HCT116 (cell line): ENCODE results near the gene CHKA. TPM values are rescaled to one million over a fixed set of nuclear protein-coding genes. Genes with fewer than 3 reads are reported as not detected.

Experiments used
- ATAC-seq: fragments of 200-7000 bp; cut with Tn5 transposase; 2 replicates; pipeline ENCODE4 v1.9.1; 2020; ENCODE audit warnings: mild to moderate bottlenecking, moderate library complexity
- BruUV-seq: library from RNA; stranded (reverse); fragments of 400-500 nt; replicated peaks from 2 replicates; lab custom pipeline; 2021; lab: Mats Ljungman, UMichigan
- CTCF ChIA-PET: fragments of 300-600 bp; sonication (Branson Sonifier 250); formaldehyde crosslinking; loops from one replicate; lab custom pipeline; 2021; ENCODE audit warnings: antibody characterized with exemption; lab: Charles Lee
- POLR2A ChIA-PET: fragments of 300-600, 350-600 bp; sonication (Branson Sonifier 250); formaldehyde crosslinking; loops from one replicate; lab custom pipeline; 2021; ENCODE audit warnings: antibody characterized with exemption; lab: Charles Lee
- RAD21 ChIA-PET, 2 experiments: fragments of 300-600 bp; sonication (Branson Sonifier 250); formaldehyde crosslinking; loops; one replicate each; lab custom pipeline; 2023; ENCODE audit warnings: low total read pairs in 2 of 2; ENCODE audit not compliant: uncharacterized antibody in 2 of 2, unreplicated experiment in 2 of 2, low non-redundant PET in 1 of 2; lab: Charles Lee
- DNase-seq: peaks from one replicate; pipeline ENCODE4 v3.0.0-alpha.2; 2010; ENCODE audit warnings: low read depth, low spot score
- H2AFZ ChIP-seq: fragments of 200-600 bp; shearing (Covaris generic), sonication (generic); 2 replicates; pipeline ENCODE4 v1.6.1; 2017; ENCODE audit warnings: low read depth, mixed run types, mixed read lengths, antibody characterized with exemption, low read length; ENCODE audit not compliant: poor library complexity, severe bottlenecking
- H3K27ac ChIP-seq: 2 replicates; pipeline ENCODE4 v1.5.1; 2012; ENCODE audit warnings: low read depth, low read length
- H3K27me3 ChIP-seq: fragments of 200-600 bp; sonication (generic); 2 replicates; pipeline ENCODE4 v1.6.1; 2016; ENCODE audit warnings: mixed run types, low read length, mixed read lengths; ENCODE audit not compliant: insufficient read depth
- H3K36me3 ChIP-seq, 2 experiments: fragments of 200-500 bp in 1 of 2; fragments of 200-600 bp in 1 of 2; sonication (Bioruptor generic) in 1 of 2; sonication (generic) in 1 of 2; 2 replicates each; pipeline versions ENCODE4 v1.5.1 to v1.6.1; 2014 to 2016; ENCODE audit warnings: low read length in 2 of 2, inconsistent platforms in 1 of 2, mixed read lengths in 1 of 2, mixed run types in 1 of 2; ENCODE audit not compliant: insufficient read depth in 2 of 2, control insufficient read depth in 1 of 2
- H3K4me1 ChIP-seq, 2 experiments: fragments of 200-600 bp in 1 of 2; sonication (generic) in 1 of 2; 2 replicates each; pipeline versions ENCODE4 v1.5.1 to v1.6.1; 2012 to 2017; ENCODE audit warnings: low read length in 2 of 2, inconsistent platforms in 1 of 2, mild to moderate bottlenecking in 1 of 2, mixed read lengths in 1 of 2, mixed run types in 1 of 2, moderate library complexity in 1 of 2; ENCODE audit not compliant: insufficient read depth in 2 of 2, control insufficient read depth in 1 of 2
- H3K4me2 ChIP-seq: fragments of 200-600 bp; sonication (generic); 2 replicates; pipeline ENCODE4 v1.6.1; 2017; ENCODE audit warnings: mixed run types, low read length, mixed read lengths
- H3K4me3 ChIP-seq, 2 experiments: fragments of 200-600 bp in 1 of 2; sonication (generic) in 1 of 2; replicated peaks in 1 of 2; 2 replicates each; pipeline ENCODE4 v1.5.1; 2011 to 2016; ENCODE audit warnings: low read length in 2 of 2, control low read depth in 1 of 2, low read depth in 1 of 2, mild to moderate bottlenecking in 1 of 2, mixed read lengths in 1 of 2, mixed run types in 1 of 2
- H3K79me2 ChIP-seq: fragments of 200-600 bp; sonication (generic); 2 replicates; pipeline ENCODE4 v1.6.1; 2017; ENCODE audit warnings: mild to moderate bottlenecking, mixed run types, low read length, moderate library complexity, mixed read lengths; ENCODE audit not compliant: insufficient read depth
- H3K9ac ChIP-seq: fragments of 200-600 bp; sonication (generic); 2 replicates; pipeline ENCODE4 v1.6.1; 2016; ENCODE audit warnings: low read length, mixed read lengths
- H3K9me2 ChIP-seq: fragments of 200-600 bp; sonication (generic), shearing (Covaris generic); 2 replicates; pipeline ENCODE4 v1.6.1; 2017; ENCODE audit warnings: mixed run types, mild to moderate bottlenecking, moderate library complexity; ENCODE audit not compliant: insufficient read depth
- H3K9me3 ChIP-seq, 2 experiments: fragments of 200-500 bp in 1 of 2; fragments of 200-600 bp in 1 of 2; sonication (Bioruptor generic) in 1 of 2; sonication (generic) in 1 of 2; 2 replicates each; pipeline ENCODE4 v1.6.1; 2014 to 2017; ENCODE audit warnings: low read length in 2 of 2, mixed read lengths in 2 of 2, inconsistent platforms in 1 of 2, low read depth in 1 of 2, mild to moderate bottlenecking in 1 of 2, mixed run types in 1 of 2, moderate library complexity in 1 of 2; ENCODE audit not compliant: control insufficient read depth in 1 of 2, insufficient read depth in 1 of 2
- H4K20me1 ChIP-seq: fragments of 200-600 bp; sonication (generic), shearing (Covaris generic); 2 replicates; pipeline ENCODE4 v1.6.1; 2017; ENCODE audit warnings: mixed run types, mild to moderate bottlenecking, moderate library complexity; ENCODE audit not compliant: insufficient read depth
- CBX3 ChIP-seq: IDR thresholded peaks from 2 replicates; pipeline ENCODE4 v1.6.1; 2012; ENCODE audit warnings: low read depth
- EGR1 ChIP-seq: IDR thresholded peaks from 2 replicates; pipeline ENCODE4 v1.6.1; 2012; ENCODE audit warnings: low read depth
- ELF1 ChIP-seq: IDR thresholded peaks from 2 replicates; pipeline ENCODE4 v1.6.1; 2012; ENCODE audit warnings: low read depth, borderline replicate concordance
- EZH2 ChIP-seq: fragments of 200-600 bp; sonication (generic); IDR thresholded peaks from 2 replicates; pipeline ENCODE4 v1.6.1; 2017; ENCODE audit warnings: antibody characterized with exemption, mixed run types
- EZH2phosphoT487 ChIP-seq: fragments of 200-600 bp; IDR thresholded peaks from 2 replicates; pipeline ENCODE4 v1.6.1; 2018; ENCODE audit warnings: antibody characterized with exemption, borderline replicate concordance
- FOSL1 ChIP-seq: IDR thresholded peaks from 2 replicates; pipeline ENCODE4 v1.6.1; 2012; ENCODE audit warnings: low read depth
- JUND ChIP-seq: IDR thresholded peaks from 2 replicates; pipeline ENCODE4 v1.6.1; 2012
- POLR2A ChIP-seq: IDR thresholded peaks from 2 replicates; pipeline ENCODE4 v1.7.0; 2011; ENCODE audit warnings: borderline replicate concordance; ENCODE audit not compliant: insufficient read depth, insufficient read length; ENCODE audit errors: extremely low read depth
- REST ChIP-seq: IDR thresholded peaks from 2 replicates; pipeline ENCODE4 v1.6.1; 2012; ENCODE audit warnings: low read depth
- YY1 ChIP-seq: IDR thresholded peaks from 2 replicates; pipeline ENCODE4 v1.6.1; 2011; ENCODE audit warnings: low read length, low read depth, moderate library complexity, mild to moderate bottlenecking; ENCODE audit not compliant: insufficient replicate concordance; ENCODE audit errors: extremely low read depth
- ZFX ChIP-seq: fragments of 450-650 bp; IDR thresholded peaks from 2 replicates; pipeline ENCODE4 v1.6.1; 2017
- ZNF274 ChIP-seq: fragments of 200-500 bp; sonication (Bioruptor generic); IDR thresholded peaks from 2 replicates; pipeline ENCODE4 v1.6.1; 2014; ENCODE audit warnings: mild to moderate bottlenecking, low read depth, low read length, inconsistent platforms
- intact Hi-C: fragments of 100-400 bp; cut with micrococcal nuclease; formaldehyde crosslinking; loops from 2 replicates; pipeline ENCODE4 v1.10.0; 2022
- total RNA-seq: library from RNA; stranded (reverse); gene quantifications from one replicate; pipeline ENCODE4 v1.2.1, GENCODE V29; 2021; ENCODE audit not compliant: unreplicated experiment
- TF ChIP-seq, protein P1 (sequence below): IDR thresholded peaks from 2 replicates; pipeline ENCODE4 v1.6.1; 2012
- TF ChIP-seq, protein P2 (sequence below): IDR thresholded peaks from 2 replicates; pipeline ENCODE4 v1.6.1; 2012

CHKA gene
- total RNA-seq, 1 experiment from 2014 or later: 33.1 TPM

- no peaks in the 10 kb centered on the region for H3K27me3 ChIP-seq
- no TSS peak for BruUV-seq
- ChIA-PET CTCF (no interaction called here), POLR2A (interaction anchor here (0.8 to 1.0 kb wide), 2 partner anchors 10 to 17 kb away, joined by 3 read pairs; no protein-coding TSS in a partner anchor), RAD21 (no interaction called here)
- peaks cover 17 to 48% of the 10 kb centered on the region in 2 experiments for H3K4me1 ChIP-seq
- TF ChIP-seq ZNF274 (no peak), ELF1 (no peak), EGR1 (no peak), ZFX (no peak), YY1 (no peak), CBX3 (no peak), EZH2phosphoT487 (no peak), FOSL1 (no peak)
- TF ChIP-seq, protein P1, sequence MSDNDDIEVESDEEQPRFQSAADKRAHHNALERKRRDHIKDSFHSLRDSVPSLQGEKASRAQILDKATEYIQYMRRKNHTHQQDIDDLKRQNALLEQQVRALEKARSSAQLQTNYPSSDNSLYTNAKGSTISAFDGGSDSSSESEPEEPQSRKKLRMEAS: no peak
- no peak overlapping the region for H3K4me3 ChIP-seq
- H3K79me2 ChIP-seq: peaks cover 69% of the 10 kb centered on the region
- peak overlapping the region; percentile 92 for H3K4me2 ChIP-seq
- H3K9me3 ChIP-seq: no peaks in the 10 kb centered on the region
- intact Hi-C loops: no loop called here
- H2AFZ ChIP-seq: no peak overlapping the region
- H3K36me3 ChIP-seq: no peaks in the 10 kb centered on the region
- peaks cover 12% of the 10 kb centered on the region; the same call in 1 of the 2 replicates for H4K20me1 ChIP-seq
- no peak overlapping the region for H3K9ac ChIP-seq
- no peak for DNase-seq
- no peak for ATAC-seq
- H3K9me2 ChIP-seq: no peaks in the 10 kb centered on the region
- H3K27ac ChIP-seq: no peak overlapping the region
These were observed 3.2 kb downstream of the CHKA start for GRCh38 chr11:68117853-68118470.

DNA sequence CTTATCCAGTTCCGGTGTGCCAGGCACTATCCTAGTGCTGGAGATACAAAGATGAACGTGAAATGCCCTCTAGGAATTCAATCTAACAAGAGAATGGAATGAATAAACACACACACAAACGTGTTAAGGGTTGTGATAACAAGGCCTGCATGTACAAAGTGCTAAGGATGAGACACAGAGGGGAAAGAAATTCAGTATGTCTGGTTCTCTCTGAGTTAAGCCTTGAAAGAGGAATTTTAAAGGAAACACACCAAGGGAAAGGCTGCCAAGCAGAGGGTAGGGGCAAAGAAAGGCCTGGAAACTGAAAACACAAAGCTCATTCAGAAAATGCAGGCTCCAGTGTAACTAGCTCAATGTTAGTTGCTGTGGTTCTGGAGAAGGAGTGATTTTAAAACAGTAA, 4.2 kb downstream of the CHKA start:
- TF ChIP-seq EZH2 (no peak), CBX3 (no peak), POLR2A (no peak), JUND (no peak), REST (no peak)
- TF ChIP-seq, protein P2, sequence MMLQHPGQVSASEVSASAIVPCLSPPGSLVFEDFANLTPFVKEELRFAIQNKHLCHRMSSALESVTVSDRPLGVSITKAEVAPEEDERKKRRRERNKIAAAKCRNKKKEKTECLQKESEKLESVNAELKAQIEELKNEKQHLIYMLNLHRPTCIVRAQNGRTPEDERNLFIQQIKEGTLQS: no peak
- Histone ChIP-seq H3K9me2 (no peaks in the 10 kb centered on the region), H4K20me1 (peaks cover 12% of the 10 kb centered on the region; the same call in 1 of the 2 replicates), H3K27me3 (no peaks in the 10 kb centered on the region), H3K9ac (no peak overlapping the region), H3K9me3 (no peaks in the 10 kb centered on the region), H3K27ac (no peak overlapping the region), H3K79me2 (peaks cover 77% of the 10 kb centered on the region), H3K4me3 (no peak overlapping the region), H2AFZ (no peak overlapping the region), H3K4me2 (no peak overlapping the region), H3K36me3 (no peaks in the 10 kb centered on the region), H3K4me1 (peaks cover 9 to 38% of the 10 kb centered on the region in 2 experiments)
- CTCF ChIA-PET: no interaction called here
- ATAC-seq: no peak
- DNase-seq: no peak
- RAD21 ChIA-PET: no interaction called here
- POLR2A ChIA-PET: interaction anchor here (0.8 kb wide), 1 partner anchor 16 kb away, joined by 3 read pairs; no protein-coding TSS in a partner anchor
- no TSS peak for BruUV-seq
- intact Hi-C loops: no loop called here
